Esophagus muscularis mucosa (tissue), 4 donors: ENCODE measurements around the gene CLEC18C. TPM values are rescaled to one million over a fixed set of nuclear protein-coding genes. Genes with fewer than 3 reads are reported as not detected.
A peak's percentile ranks its signal among the peaks of the same experiment; 100 is the strongest.
"Not testable (repeated sequence)": the region's sequence is repeated elsewhere in the genome, so short reads cannot be mapped to it uniquely, and the experiment has no call there.

Source experiments
- DNase-seq: peaks from one replicate; pipeline ENCODE4 v3.0.0-alpha.2; 2017; ENCODE audit errors: extremely low spot score
- H3K27ac ChIP-seq, 4 donors: fragments of 200-600 bp; sonication (generic); replicated peaks in 1 of 4; 1 replicate in 3 of 4; 2 replicates in 1 of 4; pipeline ENCODE4 v1.5.1; 2016 to 2019; ENCODE audit warnings: mild to moderate bottlenecking in 1 of 4
- H3K27me3 ChIP-seq, 4 donors: fragments of 200-600 bp; sonication (generic); one replicate each; pipeline versions ENCODE4 v1.5.1 to v1.6.0; 2016 to 2019
- H3K36me3 ChIP-seq, 4 donors: fragments of 200-600 bp; sonication (generic); one replicate each; pipeline ENCODE4 v1.5.1; 2016 to 2019
- H3K4me1 ChIP-seq, 4 donors: fragments of 200-600 bp; sonication (generic); one replicate each; pipeline ENCODE4 v1.5.1; 2016 to 2019
- H3K4me3 ChIP-seq, 4 donors: fragments of 200-600 bp; sonication (generic); 1 replicate in 2 of 4; 2 replicates in 2 of 4; pipeline ENCODE4 v1.5.1; 2016 to 2019; ENCODE audit warnings: mild to moderate bottlenecking in 4 of 4, moderate library complexity in 1 of 4
- H3K9me3 ChIP-seq, 4 donors: fragments of 200-600 bp; sonication (generic); 1 replicate in 3 of 4; 2 replicates in 1 of 4; pipeline ENCODE4 v1.5.1; 2016 to 2019
- EP300 ChIP-seq: sonication (generic); formaldehyde crosslinking; IDR thresholded peaks from one replicate; pipeline ENCODE4 v1.6.1; 2017; ENCODE audit warnings: antibody characterized with exemption
- POLR2A ChIP-seq: fragments of 450-650 bp; IDR thresholded peaks from one replicate; pipeline ENCODE4 v1.6.1; 2017; ENCODE audit warnings: antibody characterized with exemption, moderate library complexity, mild to moderate bottlenecking, low read depth
- POLR2AphosphoS5 ChIP-seq, 2 donors: sonication (generic); formaldehyde crosslinking; IDR thresholded peaks; one replicate each; pipeline ENCODE4 v1.6.1; 2017; ENCODE audit warnings: antibody characterized with exemption in 2 of 2
- WGBS: methylation state at CpG from one replicate; pipeline ENCODE4 v1.1.5; 2018; 5-methylcytosine and 5-hydroxymethylcytosine counted together
- intact Hi-C: fragments of 100-400 bp; cut with DNase I; formaldehyde crosslinking; loops from one replicate; pipeline ENCODE4 v1.15.1; 2023
- total RNA-seq, 4 donors: library from RNA; depleted of rRNA; stranded (reverse); fragments of >200 nt; gene quantifications; one replicate each; pipeline versions ENCODE4 v1.1.0 to v1.2.1, GENCODE V29; 2016
- TF ChIP-seq, protein P1 (sequence below), 3 experiments: fragments of 200-600 bp in 2 of 3; fragments of 450-650 bp in 1 of 3; sonication (generic) in 2 of 3; IDR thresholded peaks; one replicate each; pipeline ENCODE4 v1.5.1; 2017 to 2019; ENCODE audit warnings: antibody characterized with exemption in 3 of 3, mild to moderate bottlenecking in 2 of 3, moderate library complexity in 1 of 3

Gene CLEC18C
- total RNA-seq, 4 donors from 2014 or later = 0.58 TPM; not detected in 3

DNA sequence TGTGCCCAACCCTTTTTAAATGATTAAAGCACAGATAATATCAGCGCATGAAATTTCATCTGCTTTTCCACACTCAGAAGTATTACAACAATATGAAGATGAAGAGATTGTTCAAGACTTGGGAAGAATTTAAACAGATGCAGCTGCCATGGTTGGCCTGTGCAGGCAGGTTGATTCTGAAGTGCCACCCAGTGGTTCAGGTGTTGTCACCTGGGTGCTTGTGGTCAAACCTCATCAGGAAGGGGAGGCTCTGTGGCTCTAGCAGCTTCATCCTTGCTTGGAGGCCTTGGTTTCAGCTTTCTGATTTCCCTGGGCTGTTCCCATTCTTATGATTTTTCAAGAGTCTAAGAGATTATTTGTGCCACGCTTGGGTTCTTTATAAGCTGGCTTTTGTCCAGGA is 22.2 kb upstream of the CLEC18C start:
- no peak for TF ChIP-seq POLR2A
- TF ChIP-seq EP300 = no peak
- TF ChIP-seq, protein P1, sequence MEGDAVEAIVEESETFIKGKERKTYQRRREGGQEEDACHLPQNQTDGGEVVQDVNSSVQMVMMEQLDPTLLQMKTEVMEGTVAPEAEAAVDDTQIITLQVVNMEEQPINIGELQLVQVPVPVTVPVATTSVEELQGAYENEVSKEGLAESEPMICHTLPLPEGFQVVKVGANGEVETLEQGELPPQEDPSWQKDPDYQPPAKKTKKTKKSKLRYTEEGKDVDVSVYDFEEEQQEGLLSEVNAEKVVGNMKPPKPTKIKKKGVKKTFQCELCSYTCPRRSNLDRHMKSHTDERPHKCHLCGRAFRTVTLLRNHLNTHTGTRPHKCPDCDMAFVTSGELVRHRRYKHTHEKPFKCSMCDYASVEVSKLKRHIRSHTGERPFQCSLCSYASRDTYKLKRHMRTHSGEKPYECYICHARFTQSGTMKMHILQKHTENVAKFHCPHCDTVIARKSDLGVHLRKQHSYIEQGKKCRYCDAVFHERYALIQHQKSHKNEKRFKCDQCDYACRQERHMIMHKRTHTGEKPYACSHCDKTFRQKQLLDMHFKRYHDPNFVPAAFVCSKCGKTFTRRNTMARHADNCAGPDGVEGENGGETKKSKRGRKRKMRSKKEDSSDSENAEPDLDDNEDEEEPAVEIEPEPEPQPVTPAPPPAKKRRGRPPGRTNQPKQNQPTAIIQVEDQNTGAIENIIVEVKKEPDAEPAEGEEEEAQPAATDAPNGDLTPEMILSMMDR (IDR thresholded peaks at IDR 0.05) = no peak
- no peak for TF ChIP-seq POLR2AphosphoS5 (IDR thresholded peaks at IDR 0.05)
- H3K27ac ChIP-seq = no peak overlapping the region
- no peak for DNase-seq
- 95% methylated on average over 2 of the region's 2 CpGs for WGBS
- H3K4me1 ChIP-seq = no peaks in the 10 kb centered on the region
- peaks cover 85 to 91% (median 87%) of the 10 kb centered on the region in 4 donors for H3K36me3 ChIP-seq
- intact Hi-C loops = no loop called here
- H3K4me3 ChIP-seq = no peak overlapping the region
- H3K9me3 ChIP-seq = no peaks in the 10 kb centered on the region
- no peaks in the 10 kb centered on the region for H3K27me3 ChIP-seq

DNA sequence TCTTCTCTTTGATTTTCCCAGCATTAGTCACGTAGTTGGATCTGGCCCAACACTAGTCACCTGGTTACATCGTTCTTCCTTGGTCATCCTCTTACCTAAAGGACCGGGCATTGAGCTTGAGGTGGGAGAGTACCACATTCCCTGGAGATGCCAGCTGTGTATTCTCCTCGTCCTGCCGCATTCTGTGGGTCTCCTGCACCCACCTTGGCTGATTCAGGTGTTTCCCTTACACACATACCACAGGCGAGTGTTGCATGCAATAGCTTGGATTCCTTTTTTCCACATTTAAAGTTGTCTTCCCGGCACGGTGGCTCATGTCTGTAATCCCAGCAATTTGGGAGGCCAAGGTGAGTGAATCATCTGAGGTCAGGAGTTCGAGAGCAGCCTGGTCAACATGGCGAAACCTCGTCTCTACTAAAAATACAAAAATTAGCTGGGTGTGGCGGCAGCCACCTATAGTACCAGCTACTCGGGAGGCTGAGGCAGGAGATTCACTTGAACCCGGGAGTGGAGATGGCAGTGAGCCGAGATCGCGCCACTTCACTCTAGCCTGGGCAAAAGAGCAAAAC is 21.6 kb upstream of the CLEC18C start:
- WGBS = 86% methylated on average over 17 of the region's 17 CpGs
- peak; percentile 88 for DNase-seq

DNA sequence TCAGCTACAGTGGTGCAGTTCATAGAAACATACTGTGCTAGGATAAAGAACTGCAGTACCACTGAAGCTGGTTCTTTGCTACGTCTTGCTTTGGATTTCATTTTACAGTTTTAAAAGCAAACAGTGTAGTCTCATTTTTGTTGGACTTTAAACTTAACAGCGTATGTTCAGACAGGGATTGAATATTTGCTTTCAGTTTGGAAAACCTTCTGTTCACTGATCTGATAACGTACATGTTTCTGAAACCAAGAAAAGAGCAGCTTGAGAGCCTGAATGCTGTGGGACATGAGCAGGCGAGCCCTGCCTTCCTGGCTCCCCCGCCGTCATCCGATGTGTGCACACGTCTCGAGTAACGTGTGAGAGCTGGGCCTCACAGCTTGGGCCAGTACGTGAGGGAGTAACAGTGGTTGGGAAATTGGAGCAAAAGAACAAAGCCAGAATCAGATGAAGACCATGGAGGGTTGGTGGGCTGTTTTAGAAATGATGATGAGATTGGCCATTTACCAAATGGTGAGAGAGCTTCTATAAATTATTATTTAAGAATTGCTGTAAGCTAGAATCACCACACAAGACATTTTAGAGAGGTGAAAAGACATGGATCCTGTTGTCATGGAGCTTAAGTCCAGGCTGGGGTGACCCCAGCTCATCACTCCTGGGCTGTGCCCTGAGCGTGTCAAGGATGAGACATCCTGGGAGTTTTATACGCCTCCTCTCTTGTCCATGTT is 20.8 kb upstream of the CLEC18C start:
- Histone ChIP-seq H3K27ac (no peak overlapping the region), H3K4me1 (no peaks in the 10 kb centered on the region), H3K36me3 (peaks cover 97 to 100% (median 98%) of the 10 kb centered on the region in 4 donors), H3K27me3 (no peaks in the 10 kb centered on the region), H3K9me3 (no peaks in the 10 kb centered on the region), H3K4me3 (no peak overlapping the region)
- TF ChIP-seq EP300 = no peak
- no peak for TF ChIP-seq POLR2AphosphoS5 (IDR thresholded peaks at IDR 0.05)
- no peak for TF ChIP-seq POLR2A
- TF ChIP-seq, protein P1 (IDR thresholded peaks at IDR 0.05) = no peak
- DNase-seq = no peak
- intact Hi-C loops = no loop called here
- 90% methylated on average over 13 of the region's 13 CpGs for WGBS

More for the DNA sequence above, 21.6 kb upstream of the CLEC18C start:
- Histone ChIP-seq H3K4me3 (no peak overlapping the region), H3K27ac (no peak overlapping the region), H3K27me3 (no peaks in the 10 kb centered on the region), H3K4me1 (no peaks in the 10 kb centered on the region), H3K9me3 (no peaks in the 10 kb centered on the region), H3K36me3 (peaks cover 92 to 97% (median 94%) of the 10 kb centered on the region in 4 donors)
- intact Hi-C loops = no loop called here
- TF ChIP-seq, protein P1 (IDR thresholded peaks at IDR 0.05) = no peak
- TF ChIP-seq POLR2AphosphoS5 (IDR thresholded peaks at IDR 0.05) (no peak), POLR2A (no peak), EP300 (no peak)

DNA sequence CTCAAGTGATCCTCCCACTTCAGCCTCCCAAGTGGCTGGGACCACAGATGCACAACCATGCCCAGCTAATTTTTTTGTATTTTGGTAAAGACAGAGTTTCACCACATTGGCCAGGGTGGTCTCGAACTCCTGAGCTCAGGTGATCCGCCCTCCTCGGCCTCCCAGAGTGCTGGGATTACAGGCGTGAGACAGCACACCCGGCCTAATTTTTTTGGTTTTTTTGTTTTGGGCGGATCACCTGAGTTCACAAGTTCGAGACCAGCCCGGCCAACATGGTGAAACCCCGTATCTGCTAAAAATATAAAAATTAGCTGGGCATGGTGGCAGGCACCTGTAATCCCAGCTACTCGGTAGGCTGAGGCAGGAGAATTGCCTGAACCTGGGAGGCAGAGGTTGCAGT is 18.9 kb upstream of the CLEC18C start:
- H3K4me1 ChIP-seq, H3K27me3 ChIP-seq, intact Hi-C loops, H3K27ac ChIP-seq, H3K4me3 ChIP-seq, DNase-seq, H3K9me3 ChIP-seq: not testable (repeated sequence)
- 93% methylated on average over 10 of the region's 10 CpGs for WGBS
- peaks cover 97 to 100% (median 100%) of the 10 kb centered on the region in 4 donors for H3K36me3 ChIP-seq

DNA sequence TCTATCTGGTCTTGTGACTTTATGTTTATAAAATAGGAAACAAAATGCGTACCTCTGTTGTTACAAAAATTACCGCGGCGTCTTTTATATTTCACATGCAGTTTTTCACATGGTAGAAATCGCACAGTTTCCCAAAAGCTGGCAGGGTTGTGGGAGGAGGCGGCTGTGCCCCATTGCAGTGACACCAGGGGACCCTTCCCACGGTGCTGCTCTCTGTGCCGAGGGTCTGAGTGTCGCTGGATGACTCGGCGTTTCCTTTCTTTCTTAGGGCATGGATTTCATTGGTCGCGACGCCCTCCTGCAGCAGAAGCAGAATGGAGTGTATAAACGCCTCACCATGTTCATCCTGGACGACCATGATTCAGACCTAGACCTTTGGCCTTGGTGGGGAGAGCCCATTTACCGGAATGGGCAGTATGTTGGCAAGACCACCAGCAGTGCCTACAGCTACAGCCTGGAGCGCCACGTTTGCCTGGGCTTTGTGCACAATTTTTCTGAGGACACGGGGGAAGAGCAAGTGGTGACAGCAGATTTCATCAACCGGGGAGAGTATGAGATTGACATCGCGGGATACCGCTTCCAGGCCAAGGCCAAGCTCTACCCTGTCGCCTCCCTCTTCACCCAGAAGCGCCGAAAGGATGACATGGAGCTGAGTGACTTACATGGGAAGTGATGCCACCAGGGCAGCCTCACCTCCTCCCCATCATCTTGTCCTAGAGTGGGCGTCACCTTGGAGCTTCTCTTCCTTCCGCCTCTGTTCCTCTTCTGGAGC is 17.2 kb upstream of the CLEC18C start:
- TF ChIP-seq POLR2AphosphoS5 (IDR thresholded peaks at IDR 0.05) (no peak), POLR2A (no peak), EP300 (no peak)
- TF ChIP-seq, protein P1 (IDR thresholded peaks at IDR 0.05) = no peak
- H3K27ac ChIP-seq = no peak overlapping the region
- peaks cover 95 to 100% (median 100%) of the 10 kb centered on the region in 4 donors for H3K36me3 ChIP-seq
- peak; percentile 91 for DNase-seq
- intact Hi-C loops = no loop called here
- H3K4me3 ChIP-seq = no peak overlapping the region
- H3K4me1 ChIP-seq = no peaks in the 10 kb centered on the region
- H3K9me3 ChIP-seq = no peaks in the 10 kb centered on the region
- 91% methylated on average over 29 of the region's 29 CpGs for WGBS
- no peaks in the 10 kb centered on the region for H3K27me3 ChIP-seq
